Osteocyte (in vitro differentiated cells): Measurements from ENCODE around the gene D2HGDH. TPM values are rescaled to one million over a fixed set of nuclear protein-coding genes. Genes with fewer than 3 reads are reported as not detected.

Experiments
- DNase-seq: peaks from one replicate; pipeline ENCODE4 v3.0.0; 2021; ENCODE audit warnings: mixed read lengths; ENCODE audit not compliant: unreplicated experiment; ENCODE audit errors: extremely low spot score
- H3K27ac Mint-ChIP-seq: one replicate; pipeline ENCODE4 v1.8.0; 2021; ENCODE audit warnings: mild to moderate bottlenecking, mixed read lengths; ENCODE audit not compliant: unreplicated experiment
- H3K27me3 Mint-ChIP-seq: one replicate; pipeline ENCODE4 v1.8.0; 2021; ENCODE audit warnings: mixed read lengths; ENCODE audit not compliant: unreplicated experiment
- H3K36me3 Mint-ChIP-seq: one replicate; pipeline ENCODE4 v1.8.0; 2021; ENCODE audit warnings: mixed read lengths; ENCODE audit not compliant: unreplicated experiment
- H3K4me1 Mint-ChIP-seq: one replicate; pipeline ENCODE4 v1.8.0; 2021; ENCODE audit warnings: mixed read lengths; ENCODE audit not compliant: unreplicated experiment
- H3K4me3 Mint-ChIP-seq: one replicate; pipeline ENCODE4 v1.8.0; 2021; ENCODE audit warnings: mild to moderate bottlenecking, moderate library complexity, mixed read lengths; ENCODE audit not compliant: unreplicated experiment
- H3K9me3 Mint-ChIP-seq: one replicate; pipeline ENCODE4 v1.8.0; 2021; ENCODE audit warnings: mixed read lengths; ENCODE audit not compliant: unreplicated experiment
- total RNA-seq: library from RNA; stranded (reverse); gene quantifications from 2 replicates; pipeline ENCODE4 v1.2.1, GENCODE V29; 2021
- TF ChIP-seq, protein P1 (sequence below): fragments of 200-600 bp; sonication (generic); IDR thresholded peaks from 2 replicates; pipeline ENCODE4 v1.5.0; 2021; ENCODE audit warnings: antibody characterized with exemption, mild to moderate bottlenecking, moderate library complexity

Gene D2HGDH
- total RNA-seq, 1 donor from 2014 or later, result 32.5 TPM

DNA sequence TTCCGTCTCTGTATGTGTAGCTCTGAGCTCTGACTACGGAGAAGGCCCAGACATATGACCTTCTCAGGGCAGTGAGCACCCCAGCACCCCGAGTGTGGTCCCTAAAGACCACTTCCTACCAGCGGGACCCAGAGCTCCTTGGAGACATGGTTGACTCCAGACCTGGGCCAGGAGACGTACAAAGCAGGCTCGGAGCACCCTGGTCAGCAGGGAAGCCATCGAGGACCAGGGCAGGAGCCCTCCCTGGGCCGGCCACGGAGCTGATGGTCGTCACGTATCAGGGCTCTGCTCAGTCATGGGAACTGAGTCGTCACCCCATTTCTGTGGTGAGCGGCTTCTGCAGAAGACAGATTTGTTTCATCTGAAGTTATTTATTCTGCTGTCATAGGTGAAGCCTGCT is 61.8 kb downstream of the D2HGDH start:
- Mint-ChIP-seq H3K27ac (no peak overlapping the region), H3K36me3 (no peaks in the 10 kb centered on the region), H3K4me1 (no peaks in the 10 kb centered on the region), H3K27me3 (peaks cover 5% of the 10 kb centered on the region), H3K4me3 (no peak overlapping the region), H3K9me3 (no peaks in the 10 kb centered on the region)
- no peak for DNase-seq
- TF ChIP-seq, protein P1, sequence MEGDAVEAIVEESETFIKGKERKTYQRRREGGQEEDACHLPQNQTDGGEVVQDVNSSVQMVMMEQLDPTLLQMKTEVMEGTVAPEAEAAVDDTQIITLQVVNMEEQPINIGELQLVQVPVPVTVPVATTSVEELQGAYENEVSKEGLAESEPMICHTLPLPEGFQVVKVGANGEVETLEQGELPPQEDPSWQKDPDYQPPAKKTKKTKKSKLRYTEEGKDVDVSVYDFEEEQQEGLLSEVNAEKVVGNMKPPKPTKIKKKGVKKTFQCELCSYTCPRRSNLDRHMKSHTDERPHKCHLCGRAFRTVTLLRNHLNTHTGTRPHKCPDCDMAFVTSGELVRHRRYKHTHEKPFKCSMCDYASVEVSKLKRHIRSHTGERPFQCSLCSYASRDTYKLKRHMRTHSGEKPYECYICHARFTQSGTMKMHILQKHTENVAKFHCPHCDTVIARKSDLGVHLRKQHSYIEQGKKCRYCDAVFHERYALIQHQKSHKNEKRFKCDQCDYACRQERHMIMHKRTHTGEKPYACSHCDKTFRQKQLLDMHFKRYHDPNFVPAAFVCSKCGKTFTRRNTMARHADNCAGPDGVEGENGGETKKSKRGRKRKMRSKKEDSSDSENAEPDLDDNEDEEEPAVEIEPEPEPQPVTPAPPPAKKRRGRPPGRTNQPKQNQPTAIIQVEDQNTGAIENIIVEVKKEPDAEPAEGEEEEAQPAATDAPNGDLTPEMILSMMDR, result no peak

DNA sequence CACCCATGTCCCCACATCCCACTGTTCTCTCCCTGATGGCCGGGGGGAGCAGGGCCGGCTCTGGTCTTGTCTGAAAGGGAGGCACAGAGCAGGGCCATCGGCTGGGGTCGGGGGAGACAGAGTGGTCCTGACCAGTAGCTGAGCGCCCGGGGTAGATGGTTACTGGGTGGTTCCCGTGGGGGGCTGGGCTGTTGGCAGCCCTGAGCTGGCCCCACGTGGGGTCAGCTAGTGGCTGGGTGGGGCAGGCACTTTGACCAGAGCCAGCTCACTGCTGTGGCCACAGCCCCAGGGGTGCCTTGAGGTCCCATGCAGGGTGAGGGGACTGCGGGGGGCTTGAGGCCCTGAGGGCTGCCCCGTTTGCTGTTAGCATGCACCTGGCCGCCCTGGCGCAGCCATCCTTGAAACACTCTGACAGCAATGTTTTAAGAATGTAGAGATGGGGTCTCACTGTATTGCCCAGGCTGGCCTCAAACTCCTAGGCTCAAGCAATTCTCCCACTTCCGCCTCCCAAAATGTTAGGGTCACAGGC is 62.2 kb downstream of the D2HGDH start:
- no peaks in the 10 kb centered on the region for H3K9me3 Mint-ChIP-seq
- peaks cover 5% of the 10 kb centered on the region for H3K27me3 Mint-ChIP-seq
- H3K27ac Mint-ChIP-seq, result no peak overlapping the region
- H3K36me3 Mint-ChIP-seq, result no peaks in the 10 kb centered on the region
- DNase-seq, result no peak
- TF ChIP-seq, protein P1, result no peak
- H3K4me3 Mint-ChIP-seq, result no peak overlapping the region
- H3K4me1 Mint-ChIP-seq, result no peaks in the 10 kb centered on the region

DNA sequence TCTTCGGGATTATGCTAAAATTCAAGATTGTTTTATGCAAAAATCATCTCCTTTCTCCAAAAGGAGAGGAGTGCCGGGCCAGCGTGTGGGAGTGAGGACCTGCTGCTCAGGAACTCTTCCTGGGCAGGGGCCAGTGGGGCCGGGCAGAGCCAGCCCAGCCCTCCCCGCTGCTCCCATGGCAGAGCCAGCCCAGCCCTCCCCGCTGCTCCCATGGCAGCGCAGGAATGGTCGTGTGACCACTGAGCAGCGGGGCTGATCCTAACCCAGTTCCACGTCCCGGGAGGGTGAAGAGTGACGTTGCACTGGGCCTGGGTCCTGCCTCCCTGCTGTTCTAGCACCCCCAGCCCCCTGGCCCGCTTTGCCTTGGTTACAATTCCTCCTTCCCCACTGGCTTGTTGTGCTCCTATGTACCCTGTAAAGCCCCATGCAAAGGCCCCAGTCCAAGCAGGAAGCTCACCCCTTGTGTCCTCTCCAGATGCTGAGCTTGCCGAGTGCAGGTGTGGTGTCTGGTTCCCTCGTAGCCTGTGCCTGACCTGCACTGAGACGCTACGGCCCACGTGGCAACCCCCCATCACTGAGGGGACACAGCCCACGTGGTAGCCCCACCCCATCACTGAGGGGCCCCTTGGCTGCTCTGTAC is 63.1 kb downstream of the D2HGDH start:
- no peak for DNase-seq
- H3K36me3 Mint-ChIP-seq, result no peaks in the 10 kb centered on the region
- TF ChIP-seq, protein P1, result no peak
- no peaks in the 10 kb centered on the region for H3K9me3 Mint-ChIP-seq
- no peaks in the 10 kb centered on the region for H3K4me1 Mint-ChIP-seq
- H3K27ac Mint-ChIP-seq, result no peak overlapping the region
- no peak overlapping the region for H3K4me3 Mint-ChIP-seq
- H3K27me3 Mint-ChIP-seq, result peaks cover 5% of the 10 kb centered on the region

DNA sequence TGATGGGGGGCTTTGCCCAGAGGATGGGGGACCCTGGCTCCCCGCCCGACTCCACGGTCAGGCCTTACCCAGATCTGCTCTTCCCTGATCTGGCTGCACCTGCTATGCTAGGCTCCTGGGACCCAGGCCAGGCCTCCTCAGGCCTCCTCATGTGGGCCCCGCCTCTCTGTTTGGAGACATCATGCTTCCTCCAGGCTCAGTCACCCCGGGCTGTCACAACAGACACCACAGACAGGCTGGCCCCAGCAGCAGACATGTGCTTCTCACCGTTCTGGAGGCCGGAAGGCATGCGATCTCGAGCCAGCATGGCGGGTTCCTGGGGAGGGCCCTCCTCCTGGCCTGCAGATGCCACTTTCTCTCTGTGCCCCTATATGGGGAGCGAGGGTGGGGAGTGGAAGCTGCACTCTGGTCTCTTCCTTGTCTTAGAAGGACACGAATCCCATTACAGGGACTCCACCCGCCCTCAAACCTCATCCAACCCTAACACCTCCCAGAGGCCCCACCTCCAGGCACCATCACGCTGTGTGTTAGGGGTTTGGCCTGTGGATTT is 63.7 kb downstream of the D2HGDH start:
- no peak overlapping the region for H3K4me3 Mint-ChIP-seq
- no peaks in the 10 kb centered on the region for H3K4me1 Mint-ChIP-seq
- TF ChIP-seq, protein P1, result no peak
- no peaks in the 10 kb centered on the region for H3K36me3 Mint-ChIP-seq
- H3K27ac Mint-ChIP-seq, result no peak overlapping the region
- no peaks in the 10 kb centered on the region for H3K9me3 Mint-ChIP-seq
- no peak for DNase-seq
- H3K27me3 Mint-ChIP-seq, result peaks cover 2% of the 10 kb centered on the region

DNA sequence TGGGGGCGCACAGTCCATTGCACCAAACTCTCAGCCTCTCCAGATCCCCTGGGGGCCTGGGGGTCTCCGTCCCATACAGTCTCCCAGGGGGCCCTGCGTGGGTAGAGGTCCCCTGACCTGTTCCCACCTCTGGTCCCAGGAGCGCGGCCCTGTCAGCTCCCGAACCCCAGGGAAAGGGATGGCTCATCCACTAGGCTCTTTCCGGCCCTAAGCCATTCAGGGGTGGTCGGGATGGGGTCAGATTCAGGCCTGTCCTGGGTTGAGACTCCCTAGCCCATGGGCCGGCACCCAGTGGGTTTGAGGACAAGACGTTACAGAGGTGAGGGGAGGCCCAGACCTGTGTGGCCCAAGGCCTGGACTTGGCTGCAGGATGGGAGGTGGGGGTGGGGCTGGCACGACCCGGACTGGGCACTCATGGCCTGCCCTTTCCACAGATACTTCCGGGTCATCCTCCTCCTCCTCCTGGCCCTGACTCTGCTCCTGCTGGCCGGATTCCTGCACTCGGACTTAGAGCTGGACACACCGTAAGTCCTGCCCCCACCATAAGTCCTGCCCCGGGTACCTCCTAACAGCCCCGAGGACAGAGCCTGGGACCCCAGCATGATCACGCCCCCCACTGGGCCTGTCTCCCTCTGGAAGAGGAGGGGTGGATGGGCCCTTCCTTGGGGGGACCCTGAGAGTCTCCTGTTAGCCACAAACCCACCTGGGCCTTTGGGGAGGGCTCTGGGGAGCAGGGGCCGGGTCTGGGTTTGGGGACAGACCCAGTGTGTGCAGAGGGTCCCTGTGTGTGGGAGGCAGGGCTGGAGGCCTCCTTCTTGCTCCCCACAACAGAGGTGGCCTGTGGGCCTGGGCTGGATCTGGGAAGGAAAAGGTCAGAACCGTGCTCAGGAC is 64.4 kb downstream of the D2HGDH start:
- H3K4me3 Mint-ChIP-seq, result no peak overlapping the region
- no peaks in the 10 kb centered on the region for H3K27me3 Mint-ChIP-seq
- no peaks in the 10 kb centered on the region for H3K4me1 Mint-ChIP-seq
- DNase-seq, result no peak
- TF ChIP-seq, protein P1, result no peak
- no peaks in the 10 kb centered on the region for H3K9me3 Mint-ChIP-seq
- H3K27ac Mint-ChIP-seq, result no peak overlapping the region
- H3K36me3 Mint-ChIP-seq, result no peaks in the 10 kb centered on the region
